Measurements from ENCODE around the gene TPSB2.

Gene TPSB2

DNA sequence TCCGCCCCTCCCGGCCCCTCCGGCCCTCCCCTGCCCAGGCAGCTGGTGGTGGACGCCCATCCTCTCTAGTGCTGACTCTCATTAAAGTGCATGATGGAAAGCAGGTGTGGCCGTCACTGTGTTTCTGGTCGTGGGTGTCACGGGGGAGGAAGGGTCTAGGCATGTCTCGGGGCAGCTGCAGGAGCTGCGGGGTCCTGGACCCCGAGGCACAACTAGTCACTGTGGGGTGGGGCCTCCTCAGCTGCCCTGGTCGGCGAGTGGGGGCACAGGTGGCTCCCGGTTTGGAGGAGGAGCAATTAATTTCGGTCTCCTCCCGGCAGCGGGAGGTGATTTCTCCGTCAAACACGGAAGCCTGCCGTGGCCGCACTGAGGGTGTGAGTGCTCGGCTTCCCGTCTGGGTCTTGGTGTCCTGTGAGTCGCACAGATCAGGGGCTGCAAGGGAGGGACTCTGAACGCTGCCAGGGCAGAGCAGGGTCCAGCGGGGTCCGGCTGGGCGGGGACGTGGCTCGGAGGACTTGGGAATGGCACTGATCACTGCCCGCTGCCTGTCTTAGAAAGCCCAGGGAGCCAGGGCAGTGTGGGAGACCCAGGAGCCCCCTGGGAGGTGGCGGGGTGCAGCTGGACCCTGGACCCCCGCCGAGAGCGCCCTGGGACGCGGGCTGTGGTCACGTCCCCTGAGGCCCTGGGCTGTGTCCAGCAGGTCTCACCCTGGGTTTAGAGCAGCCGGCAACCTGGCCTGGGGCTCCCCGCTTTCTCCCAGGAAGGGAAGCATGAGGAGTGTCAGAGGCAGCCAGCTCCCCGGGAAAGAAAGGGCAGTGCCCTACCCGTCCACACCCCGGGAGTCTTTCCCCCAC is 29.1 kb upstream of the TPSB2 start:
- Histone ChIP-seq H3K4me3 (ENCODE audit: low read length) (0 out of 2 replicates have a peak overlapping the region, but pooled peaks have one; percentile 25), H3K9ac (ENCODE audit: low read length) (no peak overlapping the region), H3K9me3 (replicated peaks; ENCODE audit: insufficient read depth, low read length) (no peaks in the 10 kb centered on the region), H3K27me3 (replicated peaks; ENCODE audit: insufficient read depth, low read length) (peaks cover 80% of the 10 kb centered on the region), H3K27ac (ENCODE audit: low read length) (no peak overlapping the region), H4K20me1 (ENCODE audit: insufficient read depth, low read length) (no peaks in the 10 kb centered on the region), H2AFZ (ENCODE audit: low read length) (peak overlapping the region; percentile 20; the same call in 1 of the 2 replicates), H3K4me2 (ENCODE audit: low read depth, low read length) (peak overlapping the region; percentile 71), H3F3A (ENCODE audit: insufficient read depth, low read length) (no peaks in the 10 kb centered on the region), H3K79me2 (ENCODE audit: low read length) (no peaks in the 10 kb centered on the region), H3K36me3 (replicated peaks; ENCODE audit: insufficient read depth, low read length) (no peaks in the 10 kb centered on the region), H3K9me2 (replicated peaks; ENCODE audit: insufficient read depth, low read length) (no peaks in the 10 kb centered on the region), H3K4me1 (ENCODE audit: low read length) (no peaks in the 10 kb centered on the region)
- TF ChIP-seq EZH2 (optimal IDR thresholded peaks at IDR 0.05; ENCODE audit: low read depth, low read length) (no peak), EZH2phosphoT487 (IDR thresholded peaks at IDR 0.05; ENCODE audit: low read length) (no peak)
- TF ChIP-seq, protein P1, sequence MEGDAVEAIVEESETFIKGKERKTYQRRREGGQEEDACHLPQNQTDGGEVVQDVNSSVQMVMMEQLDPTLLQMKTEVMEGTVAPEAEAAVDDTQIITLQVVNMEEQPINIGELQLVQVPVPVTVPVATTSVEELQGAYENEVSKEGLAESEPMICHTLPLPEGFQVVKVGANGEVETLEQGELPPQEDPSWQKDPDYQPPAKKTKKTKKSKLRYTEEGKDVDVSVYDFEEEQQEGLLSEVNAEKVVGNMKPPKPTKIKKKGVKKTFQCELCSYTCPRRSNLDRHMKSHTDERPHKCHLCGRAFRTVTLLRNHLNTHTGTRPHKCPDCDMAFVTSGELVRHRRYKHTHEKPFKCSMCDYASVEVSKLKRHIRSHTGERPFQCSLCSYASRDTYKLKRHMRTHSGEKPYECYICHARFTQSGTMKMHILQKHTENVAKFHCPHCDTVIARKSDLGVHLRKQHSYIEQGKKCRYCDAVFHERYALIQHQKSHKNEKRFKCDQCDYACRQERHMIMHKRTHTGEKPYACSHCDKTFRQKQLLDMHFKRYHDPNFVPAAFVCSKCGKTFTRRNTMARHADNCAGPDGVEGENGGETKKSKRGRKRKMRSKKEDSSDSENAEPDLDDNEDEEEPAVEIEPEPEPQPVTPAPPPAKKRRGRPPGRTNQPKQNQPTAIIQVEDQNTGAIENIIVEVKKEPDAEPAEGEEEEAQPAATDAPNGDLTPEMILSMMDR (IDR thresholded peaks at IDR 0.05; ENCODE audit: low read length) = no peak
- no peak for DNase-seq

DNA sequence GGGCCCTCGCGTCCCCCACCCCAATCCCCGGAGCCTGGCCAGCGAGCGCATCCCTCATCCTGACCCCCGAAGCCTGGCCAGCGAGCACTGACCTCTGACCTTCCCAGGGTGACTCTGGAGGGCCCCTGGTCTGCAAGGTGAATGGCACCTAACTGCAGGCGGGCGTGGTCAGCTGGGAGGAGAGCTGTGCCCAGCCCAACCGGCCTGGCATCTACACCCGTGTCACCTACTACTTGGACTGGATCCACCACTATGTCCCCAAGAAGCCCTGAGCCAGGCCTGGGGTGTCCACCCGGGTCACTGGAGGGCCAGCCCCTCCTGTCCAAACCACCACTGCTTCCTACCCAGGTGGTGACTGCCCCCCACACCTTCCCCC is 28.2 kb upstream of the TPSB2 start:
- Histone ChIP-seq H3K4me1 (ENCODE audit: low read length) (no peaks in the 10 kb centered on the region), H3K79me2 (ENCODE audit: low read length) (no peaks in the 10 kb centered on the region), H3K27ac (ENCODE audit: low read length) (no peak overlapping the region), H2AFZ (ENCODE audit: low read length) (no peak overlapping the region), H3F3A (ENCODE audit: insufficient read depth, low read length) (no peaks in the 10 kb centered on the region), H3K4me2 (ENCODE audit: low read depth, low read length) (no peak overlapping the region), H3K36me3 (replicated peaks; ENCODE audit: insufficient read depth, low read length) (no peaks in the 10 kb centered on the region), H3K9me3 (replicated peaks; ENCODE audit: insufficient read depth, low read length) (no peaks in the 10 kb centered on the region), H3K9ac (ENCODE audit: low read length) (no peak overlapping the region), H3K9me2 (replicated peaks; ENCODE audit: insufficient read depth, low read length) (no peaks in the 10 kb centered on the region), H4K20me1 (ENCODE audit: insufficient read depth, low read length) (no peaks in the 10 kb centered on the region), H3K27me3 (replicated peaks; ENCODE audit: insufficient read depth, low read length) (peaks cover 71% of the 10 kb centered on the region), H3K4me3 (ENCODE audit: low read length) (no peak overlapping the region)
- DNase-seq = no peak
- TF ChIP-seq EZH2 (optimal IDR thresholded peaks at IDR 0.05; ENCODE audit: low read depth, low read length) = no peak
- TF ChIP-seq EZH2phosphoT487 (IDR thresholded peaks at IDR 0.05; ENCODE audit: low read length) = no peak
- TF ChIP-seq, protein P1 (IDR thresholded peaks at IDR 0.05; ENCODE audit: low read length) = no peak

DNA sequence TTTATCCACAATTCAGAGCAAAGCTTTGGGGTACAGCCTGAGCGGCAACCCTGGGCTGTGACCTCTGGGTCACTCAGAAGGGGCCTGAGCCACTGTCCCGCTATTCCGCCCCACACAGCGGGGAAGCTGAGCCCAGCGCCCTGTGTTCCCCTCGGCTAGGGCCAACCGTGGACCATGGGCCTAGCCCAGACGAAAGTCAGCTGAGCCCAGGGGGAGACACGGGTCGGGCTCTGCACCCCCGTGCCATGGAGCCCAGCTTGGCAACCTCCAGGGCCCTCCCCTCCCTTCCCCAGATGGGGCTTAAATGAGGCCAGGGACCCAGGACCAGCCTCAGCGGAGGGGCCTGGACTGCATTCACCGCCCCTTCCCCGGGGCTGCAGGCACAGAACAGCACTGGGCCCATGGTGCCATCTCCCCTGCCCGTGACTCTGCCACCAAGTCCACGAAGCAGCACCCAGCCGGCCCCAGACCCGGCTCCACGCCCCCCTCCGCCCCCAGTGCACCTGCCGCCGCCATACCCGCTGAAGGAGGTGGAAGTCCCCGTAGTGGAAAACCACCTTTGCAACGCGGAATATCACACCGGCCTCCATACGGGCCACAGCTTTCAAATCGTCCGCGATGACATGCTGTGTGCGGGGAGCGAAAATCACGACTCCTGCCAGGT is 27.7 kb upstream of the TPSB2 start:
- H3K4me2 ChIP-seq (ENCODE audit: low read depth, low read length) = no peak overlapping the region
- H3K79me2 ChIP-seq (ENCODE audit: low read length) = no peaks in the 10 kb centered on the region
- H3K4me1 ChIP-seq (ENCODE audit: low read length) = no peaks in the 10 kb centered on the region
- no peak overlapping the region for H3K4me3 ChIP-seq (ENCODE audit: low read length)
- H3F3A ChIP-seq (ENCODE audit: insufficient read depth, low read length) = no peaks in the 10 kb centered on the region
- no peak overlapping the region for H2AFZ ChIP-seq (ENCODE audit: low read length)
- peaks cover 66% of the 10 kb centered on the region for H3K27me3 ChIP-seq (replicated peaks; ENCODE audit: insufficient read depth, low read length)
- no peak overlapping the region for H3K27ac ChIP-seq (ENCODE audit: low read length)
- no peak overlapping the region for H3K9ac ChIP-seq (ENCODE audit: low read length)
- TF ChIP-seq, protein P1 (IDR thresholded peaks at IDR 0.05; ENCODE audit: low read length) = no peak
- TF ChIP-seq EZH2 (optimal IDR thresholded peaks at IDR 0.05; ENCODE audit: low read depth, low read length) (no peak), EZH2phosphoT487 (IDR thresholded peaks at IDR 0.05; ENCODE audit: low read length) (no peak)
- no peaks in the 10 kb centered on the region for H3K36me3 ChIP-seq (replicated peaks; ENCODE audit: insufficient read depth, low read length)
- H3K9me3 ChIP-seq (replicated peaks; ENCODE audit: insufficient read depth, low read length) = no peaks in the 10 kb centered on the region
- no peak for DNase-seq
- H3K9me2 ChIP-seq (replicated peaks; ENCODE audit: insufficient read depth, low read length) = no peaks in the 10 kb centered on the region
- no peaks in the 10 kb centered on the region for H4K20me1 ChIP-seq (ENCODE audit: insufficient read depth, low read length)
